ENCODE data around the gene TAS1R3. TPM values are rescaled to one million over a fixed set of nuclear protein-coding genes. Genes with fewer than 3 reads are reported as not detected.

TAS1R3 gene
- polyA plus RNA-seq, 1 donor from 2014 or later = 1.0 TPM

- H4K20me1 ChIP-seq (ENCODE audit: insufficient read depth) = no peaks in the 10 kb centered on the region
- no peaks in the 10 kb centered on the region for H3K9me2 ChIP-seq (ENCODE audit: insufficient read depth, low read length)
- no peak overlapping the region for H2AFZ ChIP-seq (ENCODE audit: low read depth, low read length)
- TF ChIP-seq EP300 (conservative IDR thresholded peaks at IDR 0.05; ENCODE audit: poor library complexity, severe bottlenecking) = no peak
- no peak for TF ChIP-seq MXI1 (conservative IDR thresholded peaks at IDR 0.05; ENCODE audit: poor library complexity, severe bottlenecking)
- no peak for TF ChIP-seq EZH2 (IDR thresholded peaks at IDR 0.05; ENCODE audit: borderline replicate concordance, insufficient read depth, low read length, poor library complexity, severe bottlenecking)
- TF ChIP-seq POLR2AphosphoS5 (IDR thresholded peaks at IDR 0.05) = no peak
- TF ChIP-seq TAF1 (IDR thresholded peaks at IDR 0.05; ENCODE audit: low read depth) = no peak
- TF ChIP-seq REST (IDR thresholded peaks at IDR 0.05; ENCODE audit: borderline replicate concordance) = no peak
- TF ChIP-seq RAD21 (conservative IDR thresholded peaks at IDR 0.05) = no peak
- no peak for TF ChIP-seq SMC3 (conservative IDR thresholded peaks at IDR 0.05; ENCODE audit: poor library complexity)
- TF ChIP-seq CTCF (IDR thresholded peaks at IDR 0.05; ENCODE audit: poor library complexity, severe bottlenecking) = no peak
- no peaks in the 10 kb centered on the region for H3F3A ChIP-seq (ENCODE audit: insufficient read depth, low read length, poor library complexity, severe bottlenecking)
- no peak overlapping the region for H3K4me3 ChIP-seq (ENCODE audit: low read length)
- no peaks in the 10 kb centered on the region for H3K9me3 ChIP-seq (ENCODE audit: low read length)
- no peak overlapping the region for H3K4me2 ChIP-seq (ENCODE audit: low read length)
- no peak overlapping the region for H3K9ac ChIP-seq (ENCODE audit: low read length)
- H3K36me3 ChIP-seq (ENCODE audit: insufficient read depth, low read length) = no peaks in the 10 kb centered on the region
- H3K27me3 ChIP-seq (ENCODE audit: insufficient read depth, low read depth, low read length) = no peaks in the 10 kb centered on the region
- H3K79me2 ChIP-seq (replicated peaks; ENCODE audit: insufficient read depth, low read length) = no peaks in the 10 kb centered on the region
- H3K27ac ChIP-seq (ENCODE audit: low read length) = no peak overlapping the region
Measured at GRCh38 chr1:1336446-1336845, 5.4 kb downstream of the TAS1R3 start.

GRCh38 chr1:1336931-1337792 lies 6.1 kb downstream of the TAS1R3 start:
- TF ChIP-seq EZH2 (IDR thresholded peaks at IDR 0.05; ENCODE audit: borderline replicate concordance, insufficient read depth, low read length, poor library complexity, severe bottlenecking) = no peak
- TF ChIP-seq SMC3 (conservative IDR thresholded peaks at IDR 0.05; ENCODE audit: poor library complexity) = no peak
- TF ChIP-seq EP300 (conservative IDR thresholded peaks at IDR 0.05; ENCODE audit: poor library complexity, severe bottlenecking) = no peak
- no peak for TF ChIP-seq REST (IDR thresholded peaks at IDR 0.05; ENCODE audit: borderline replicate concordance)
- TF ChIP-seq RAD21 (conservative IDR thresholded peaks at IDR 0.05) = no peak
- no peak for TF ChIP-seq CTCF (IDR thresholded peaks at IDR 0.05; ENCODE audit: poor library complexity, severe bottlenecking)
- no peak for TF ChIP-seq POLR2AphosphoS5 (IDR thresholded peaks at IDR 0.05)
- no peak for TF ChIP-seq MXI1 (conservative IDR thresholded peaks at IDR 0.05; ENCODE audit: poor library complexity, severe bottlenecking)
- no peak for TF ChIP-seq TAF1 (IDR thresholded peaks at IDR 0.05; ENCODE audit: low read depth)
- Histone ChIP-seq H3K4me2 (ENCODE audit: low read length) (no peak overlapping the region), H3K4me3 (ENCODE audit: low read length) (no peak overlapping the region)

More at GRCh38 chr1:1336931-1337792, 6.1 kb downstream of the TAS1R3 start:
- no peaks in the 10 kb centered on the region for H3K79me2 ChIP-seq (replicated peaks; ENCODE audit: insufficient read depth, low read length)
- no peaks in the 10 kb centered on the region for H3K9me3 ChIP-seq (ENCODE audit: low read length)
- no peak overlapping the region for H2AFZ ChIP-seq (ENCODE audit: low read depth, low read length)
- no peak overlapping the region for H3K9ac ChIP-seq (ENCODE audit: low read length)
- no peaks in the 10 kb centered on the region for H3K27me3 ChIP-seq (ENCODE audit: insufficient read depth, low read depth, low read length)
- no peaks in the 10 kb centered on the region for H3F3A ChIP-seq (ENCODE audit: insufficient read depth, low read length, poor library complexity, severe bottlenecking)
- no peaks in the 10 kb centered on the region for H4K20me1 ChIP-seq (ENCODE audit: insufficient read depth)
- no peaks in the 10 kb centered on the region for H3K9me2 ChIP-seq (ENCODE audit: insufficient read depth, low read length)
- no peaks in the 10 kb centered on the region for H3K36me3 ChIP-seq (ENCODE audit: insufficient read depth, low read length)
- H3K27ac ChIP-seq (ENCODE audit: low read length) = no peak overlapping the region

Data from neural cell (in vitro differentiated cells).